Stimulated activated CD8-positive, alpha-beta memory T cell treated with anti-CD3 and anti-CD28 coated beads, Interleukin-4, amount 100 ng/mL, for 1 hour (primary cell): ENCODE data around the gene BET1.
"Not testable (repeated sequence)": the region's sequence is repeated elsewhere in the genome, so short reads cannot be mapped to it uniquely, and the experiment has no call there.

ENCODE experiments used
- DNase-seq, 2 donors: peaks; one replicate each; pipeline ENCODE4 v3.0.0-alpha.2; 2020; ENCODE audit warnings: low read depth in 2 of 2, low spot score in 1 of 2

The BET1 gene

GRCh38 chr7:94004024-94004951, at the start of gene BET1:
BET1 (minus strand) TSS chr7:94004355; CDS start chr7:94004216, 139 bp downstream.
- peak; percentile 79 to 87 for DNase-seq

- DNase-seq = no peak
Measured at GRCh38 chr7:94053532-94053931, 49.4 kb upstream of the BET1 start.

GRCh38 chr7:94052398-94053180, 48.4 kb upstream of the BET1 start:
- DNase-seq = no peak

GRCh38 chr7:94050046-94050445, 45.9 kb upstream of the BET1 start:
- DNase-seq = no peak

- no peak for DNase-seq
Measured at GRCh38 chr7:94049615-94050014, 45.5 kb upstream of the BET1 start.

- no peak for DNase-seq
Measured at GRCh38 chr7:94048755-94049154, 44.6 kb upstream of the BET1 start.

GRCh38 chr7:94047956-94048355, 43.8 kb upstream of the BET1 start:
- no peak for DNase-seq

- DNase-seq = no peak
Measured at GRCh38 chr7:94045581-94045980, 41.4 kb upstream of the BET1 start.

- DNase-seq = no peak
Measured at GRCh38 chr7:94044806-94045205, 40.7 kb upstream of the BET1 start.

GRCh38 chr7:94043299-94043698, 39.1 kb upstream of the BET1 start:
- no peak for DNase-seq

- no peak for DNase-seq
Measured at GRCh38 chr7:94042381-94042780, 38.2 kb upstream of the BET1 start.

GRCh38 chr7:94041529-94041928, 37.4 kb upstream of the BET1 start:
- DNase-seq = no peak

GRCh38 chr7:94040254-94040653, 36.1 kb upstream of the BET1 start:
- DNase-seq = no peak

- DNase-seq = no peak
Measured at GRCh38 chr7:94039368-94040035, 35.3 kb upstream of the BET1 start.

- DNase-seq = no peak
Measured at GRCh38 chr7:94031865-94032264, 27.7 kb upstream of the BET1 start.

- DNase-seq = no peak
Measured at GRCh38 chr7:94030634-94031033, 26.5 kb upstream of the BET1 start.

GRCh38 chr7:94029976-94030375, 25.8 kb upstream of the BET1 start:
- DNase-seq = no peak

- DNase-seq = no peak
Measured at GRCh38 chr7:94028768-94029167, 24.6 kb upstream of the BET1 start.

- DNase-seq = not testable (repeated sequence)
Measured at GRCh38 chr7:94026619-94027018, 22.5 kb upstream of the BET1 start.

GRCh38 chr7:94022550-94022949, 18.4 kb upstream of the BET1 start:
- DNase-seq = no peak

GRCh38 chr7:94016786-94017185, 12.6 kb upstream of the BET1 start:
- no peak for DNase-seq

GRCh38 chr7:94015538-94015937, 11.4 kb upstream of the BET1 start:
- no peak for DNase-seq
